GM19240 (cell line): Measurements from ENCODE around the gene MRPL19.
A peak's percentile ranks its signal among the peaks of the same experiment; 100 is the strongest.

ENCODE experiments used
- DNase-seq: peaks from one replicate; pipeline ENCODE4 v3.0.0; 2011; ENCODE audit warnings: low spot score; ENCODE audit not compliant: insufficient read length

The MRPL19 gene

GRCh38 chr2:75646583-75647425 is at the start of gene MRPL19:
TSS of gene MRPL19 (plus strand) at chr2:75646783. CDS start at chr2:75646808, 25 bp downstream.
- DNase-seq: peak; percentile 48

DNA sequence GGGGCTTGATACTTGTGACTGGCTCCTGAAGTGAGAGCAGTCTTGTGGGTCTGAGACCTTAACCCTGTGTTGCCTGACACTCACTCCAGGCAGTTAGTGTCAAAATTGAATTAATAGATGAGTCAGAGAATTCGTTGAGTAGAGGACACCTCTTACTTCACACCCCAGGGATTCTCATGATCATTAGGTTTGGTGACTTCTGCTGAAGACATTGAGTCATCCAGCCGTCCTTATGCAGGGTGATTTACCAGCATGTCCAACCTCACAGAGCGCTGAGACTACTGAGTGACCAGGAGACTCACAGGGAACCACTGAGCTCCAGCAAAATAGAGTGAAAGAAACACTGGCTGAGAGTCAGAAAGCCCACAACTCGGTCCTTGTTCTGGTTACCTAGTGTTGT is 49.8 kb upstream of the MRPL19 start:
- no peak for DNase-seq

- no peak for DNase-seq
These were observed 48.6 kb upstream of the MRPL19 start for GRCh38 chr2:75597949-75598348.

DNA sequence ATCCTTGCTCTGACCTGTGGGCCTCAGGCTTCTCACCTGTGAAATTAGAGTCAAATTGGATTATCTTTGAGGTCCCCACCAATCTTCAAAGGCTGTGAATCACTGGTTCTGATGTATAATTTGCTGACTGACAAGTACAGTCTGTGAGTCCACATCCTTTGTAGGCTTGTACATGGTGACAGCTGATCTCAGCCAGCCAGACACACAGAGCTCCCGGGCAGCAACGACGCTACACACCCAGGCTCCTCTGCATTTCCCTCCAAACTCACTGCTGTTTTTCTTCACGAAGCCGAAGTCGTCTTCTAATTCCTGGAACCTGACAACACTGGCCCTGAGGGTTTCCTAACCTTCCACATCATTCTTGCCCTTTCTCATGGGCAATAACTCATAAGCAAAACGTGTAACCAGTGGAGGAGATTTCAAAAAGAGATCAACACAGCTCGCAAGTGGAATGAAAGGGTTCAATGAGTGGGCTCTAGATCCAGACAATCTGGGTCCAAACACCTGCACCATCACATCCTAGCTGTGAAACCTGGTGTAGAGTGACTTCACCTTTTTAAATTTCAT is 47.9 kb upstream of the MRPL19 start:
- DNase-seq: no peak

- DNase-seq: no peak
These were observed 46.0 kb upstream of the MRPL19 start for GRCh38 chr2:75600461-75601011.

GRCh38 chr2:75602724-75603342 is 43.8 kb upstream of the MRPL19 start:
- no peak for DNase-seq

DNA sequence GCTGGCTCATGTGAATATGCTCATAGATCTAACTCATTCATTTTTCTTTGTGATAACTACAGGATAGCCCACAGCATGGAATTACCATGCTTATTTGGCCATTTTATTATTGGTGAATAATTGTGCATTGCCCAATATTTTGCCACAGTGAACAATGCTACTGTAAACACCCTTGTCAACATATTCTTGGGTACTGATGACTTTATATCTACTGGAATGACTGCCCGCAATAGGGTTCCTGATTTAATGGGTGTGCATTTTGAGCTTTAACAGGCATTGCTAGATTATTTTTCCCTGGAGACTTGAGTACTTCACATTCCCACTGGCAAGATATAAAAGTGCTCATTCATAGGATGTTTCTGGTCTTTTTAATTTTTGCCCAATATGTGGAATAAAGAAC is 43.1 kb upstream of the MRPL19 start:
- DNase-seq: no peak

GRCh38 chr2:75604484-75604883 is 42.1 kb upstream of the MRPL19 start:
- DNase-seq: no peak

- no peak for DNase-seq
These were observed 40.6 kb upstream of the MRPL19 start for GRCh38 chr2:75605770-75606529.

DNA sequence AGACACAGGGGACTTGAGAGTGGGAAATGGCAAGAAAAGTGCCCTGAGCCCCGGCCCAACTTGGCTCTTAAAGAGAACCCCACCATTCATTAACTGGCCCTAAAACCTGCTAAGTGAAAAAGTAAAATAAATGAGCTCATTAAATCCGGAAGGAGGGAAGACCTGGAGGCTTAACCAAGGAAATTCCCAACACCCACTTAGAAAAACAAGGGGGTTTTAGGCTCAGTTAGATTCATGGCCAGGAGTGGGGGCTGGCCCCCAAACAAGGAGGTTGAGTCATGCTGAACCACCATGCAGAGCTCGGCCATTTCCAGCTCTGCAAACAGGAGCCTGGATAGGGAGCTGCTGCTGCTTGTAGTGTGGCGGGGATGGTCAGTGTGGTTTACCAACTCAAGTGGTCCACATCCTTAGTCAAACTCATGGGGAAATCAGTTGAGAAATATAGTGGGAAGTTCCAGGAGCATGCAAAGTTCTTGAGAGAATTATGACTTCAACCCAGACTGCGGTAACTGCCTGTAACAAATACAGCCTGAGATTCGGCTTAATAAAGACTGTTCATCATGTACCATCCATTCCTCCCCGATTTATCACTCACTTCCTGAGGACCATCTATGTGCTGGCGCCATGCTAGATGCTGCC is 39.7 kb upstream of the MRPL19 start:
- no peak for DNase-seq

GRCh38 chr2:75607400-75607798 is 39.2 kb upstream of the MRPL19 start:
- no peak for DNase-seq

DNA sequence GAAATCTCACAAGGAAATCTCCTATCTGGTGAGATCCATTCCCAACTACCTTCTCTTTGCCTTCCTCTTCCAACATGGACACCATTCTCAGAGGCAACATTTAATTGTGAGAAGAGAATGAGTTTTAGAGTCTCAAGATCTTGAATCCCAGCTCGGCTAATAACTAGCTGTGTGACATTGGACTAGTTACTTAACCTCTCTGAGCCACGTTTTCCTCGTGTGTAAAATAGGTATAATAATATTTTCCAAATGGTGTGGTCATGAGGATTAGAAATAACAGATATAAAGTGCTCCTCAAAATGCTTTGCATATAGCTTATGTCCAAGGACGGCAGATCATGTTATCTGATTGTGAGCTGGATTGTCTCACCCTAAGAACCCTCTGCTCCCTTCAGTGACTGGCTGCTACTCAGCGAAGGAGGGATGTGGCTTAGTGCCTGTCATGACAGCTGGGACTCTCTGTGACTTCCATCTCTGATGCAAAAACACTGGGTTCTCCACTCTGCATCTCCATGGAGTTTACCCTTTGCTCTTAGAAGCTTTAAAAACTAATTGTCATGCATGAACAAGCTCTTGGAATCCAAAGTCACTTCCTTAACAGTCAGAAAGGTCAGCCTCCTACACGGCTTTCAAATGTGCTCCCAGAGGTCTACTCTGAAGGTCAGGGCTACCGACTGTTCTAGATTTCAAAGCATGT is 38.4 kb upstream of the MRPL19 start:
- DNase-seq: no peak

DNA sequence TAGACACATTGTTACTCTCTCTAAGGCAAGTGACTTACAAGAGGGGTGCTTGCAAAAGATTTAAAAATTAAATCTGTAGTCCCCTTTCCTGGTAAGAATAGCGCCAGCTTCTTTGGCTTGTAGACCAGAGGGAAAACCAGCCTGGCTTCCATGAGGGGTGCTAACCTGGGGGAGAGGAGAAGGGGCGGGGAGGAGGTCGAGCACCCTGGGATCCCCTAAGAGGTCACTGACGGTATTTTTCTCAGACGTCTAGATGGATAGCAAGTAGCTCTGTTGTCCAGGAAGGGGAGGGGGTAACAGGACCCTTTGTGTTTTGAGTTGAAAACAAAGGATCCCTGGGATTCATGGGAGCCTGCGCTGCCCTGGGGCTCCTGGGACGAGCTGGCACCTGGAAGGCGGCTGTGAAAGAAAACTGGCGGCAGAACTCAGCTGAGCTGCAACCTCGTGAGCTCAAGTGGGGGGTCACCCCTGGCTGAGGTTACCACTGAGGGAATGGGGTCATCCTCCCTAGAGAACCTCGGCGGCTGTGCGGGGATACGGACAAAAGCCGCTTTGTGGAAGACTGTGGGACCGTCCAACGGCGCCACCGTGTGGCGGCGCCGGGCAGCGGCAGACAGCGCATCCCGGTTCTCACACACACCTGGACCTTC is 37.8 kb upstream of the MRPL19 start:
- peak; percentile 47 for DNase-seq

DNA sequence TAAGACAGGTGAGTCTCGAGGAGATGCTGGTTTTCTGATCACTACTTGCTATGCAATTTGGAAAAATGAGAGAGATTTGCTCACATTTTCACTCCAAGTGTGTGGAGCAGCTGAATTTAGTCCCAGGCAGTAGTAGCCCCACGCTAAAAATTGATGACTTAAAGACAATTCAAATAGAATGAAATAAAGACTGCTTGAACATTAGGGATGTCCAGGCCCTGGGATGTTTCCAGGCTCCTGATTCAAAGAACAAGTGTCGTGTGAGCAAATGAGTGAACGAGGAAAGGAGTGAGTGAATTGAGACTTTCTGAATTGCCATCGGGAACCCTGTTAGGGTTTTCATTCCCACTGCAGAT is 37.3 kb upstream of the MRPL19 start:
- DNase-seq: no peak

- no peak for DNase-seq
These were observed 36.6 kb upstream of the MRPL19 start for GRCh38 chr2:75609937-75610508.

- no peak for DNase-seq
These were observed 35.9 kb upstream of the MRPL19 start for GRCh38 chr2:75610671-75611070.

- DNase-seq: no peak
These were observed 34.3 kb upstream of the MRPL19 start for GRCh38 chr2:75612108-75612861.

- no peak for DNase-seq
These were observed 33.7 kb upstream of the MRPL19 start for GRCh38 chr2:75612862-75613243.

GRCh38 chr2:75614162-75614651 is 32.4 kb upstream of the MRPL19 start:
- DNase-seq: no peak
